Naive B cell (primary cell): Measurements from ENCODE around the gene KCNIP1. TPM values are rescaled to one million over a fixed set of nuclear protein-coding genes. Genes with fewer than 3 reads are reported as not detected.

Experiments
- ATAC-seq, 2 donors: fragments of 150-1000 bp; cut with Tn5 transposase; 2 replicates each; pipeline ENCODE4 v1.10.0; 2021; ENCODE audit warnings: low read depth in 2 of 2, mild to moderate bottlenecking in 2 of 2, moderate library complexity in 2 of 2
- DNase-seq: peaks from one replicate; pipeline ENCODE4 v3.0.0; 2022
- H3K27ac Mint-ChIP-seq, 6 donors: one replicate each; pipeline ENCODE4 v1.8.0; 2020 to 2022; ENCODE audit warnings: mild to moderate bottlenecking in 6 of 6, mixed read lengths in 6 of 6, moderate library complexity in 5 of 6, inconsistent platforms in 2 of 6
- H3K27me3 Mint-ChIP-seq, 3 donors: one replicate each; pipeline ENCODE4 v1.8.0; 2021 to 2022; ENCODE audit warnings: mixed read lengths in 3 of 3, mild to moderate bottlenecking in 1 of 3
- H3K36me3 Mint-ChIP-seq, 2 donors: one replicate each; pipeline ENCODE4 v1.8.0; 2020 to 2022; ENCODE audit warnings: mixed read lengths in 2 of 2, inconsistent platforms in 1 of 2, mild to moderate bottlenecking in 1 of 2
- H3K4me1 Mint-ChIP-seq, 3 donors: one replicate each; pipeline ENCODE4 v1.8.0; 2020 to 2022; ENCODE audit warnings: mixed read lengths in 3 of 3, inconsistent platforms in 1 of 3, mild to moderate bottlenecking in 1 of 3, moderate library complexity in 1 of 3
- H3K4me3 Mint-ChIP-seq, 8 donors: one replicate each; pipeline ENCODE4 v1.8.0; 2020 to 2022; ENCODE audit warnings: mild to moderate bottlenecking in 8 of 8, mixed read lengths in 8 of 8, moderate library complexity in 8 of 8, inconsistent platforms in 2 of 8
- H3K9me3 Mint-ChIP-seq, 7 donors: one replicate each; pipeline ENCODE4 v1.8.0; 2020 to 2022; ENCODE audit warnings: mixed read lengths in 7 of 7, mild to moderate bottlenecking in 5 of 7, inconsistent platforms in 2 of 7, moderate library complexity in 1 of 7
- polyA plus RNA-seq, 6 donors: library from polyadenylated mRNA; unstranded; fragments of 300-500 nt; fragmentation: Illumina TruSeq; gene quantifications; one replicate each; pipeline ENCODE4 v1.2.3, GENCODE V29; 2021; ENCODE audit warnings: low read depth in 6 of 6

KCNIP1 gene
- polyA plus RNA-seq, 6 donors from 2014 or later = not detected

DNA sequence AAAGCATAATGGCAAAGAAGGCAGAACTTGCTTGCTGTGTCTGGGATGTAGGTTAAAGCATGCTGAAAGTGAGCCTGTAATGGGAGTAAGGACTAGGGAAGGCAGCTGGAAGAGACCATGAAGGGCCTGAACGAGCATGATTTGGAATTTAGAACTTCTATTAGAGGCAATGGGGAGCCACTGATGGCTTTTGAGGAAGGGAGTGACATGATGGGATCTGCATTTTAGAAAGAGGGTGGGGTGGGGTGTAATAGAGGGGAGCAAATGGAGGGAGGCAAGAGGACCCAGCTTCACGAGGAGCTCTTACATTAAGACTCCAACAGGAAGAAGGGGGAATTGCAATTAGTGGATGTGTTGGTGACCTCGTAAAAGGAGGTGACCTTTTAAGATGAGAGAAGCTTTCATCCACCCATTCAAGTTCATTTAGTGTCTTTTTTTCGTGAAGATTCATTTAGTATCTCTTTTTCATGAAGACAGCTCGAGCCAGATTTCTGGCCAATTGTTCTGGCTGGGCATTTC lies 266.1 kb downstream of the KCNIP1 start:
- no peaks in the 10 kb centered on the region for H3K36me3 Mint-ChIP-seq
- no peak overlapping the region for H3K27ac Mint-ChIP-seq
- peaks cover 0 to 4% (median 0%) of the 10 kb centered on the region in 7 donors for H3K9me3 Mint-ChIP-seq
- peaks cover 0 to 3% (median 0%) of the 10 kb centered on the region in 3 donors for H3K4me1 Mint-ChIP-seq
- H3K4me3 Mint-ChIP-seq = no peak overlapping the region
- no peak for DNase-seq
- ATAC-seq = no peak
- peaks cover 4 to 32% (median 21%) of the 10 kb centered on the region in 3 donors for H3K27me3 Mint-ChIP-seq

DNA sequence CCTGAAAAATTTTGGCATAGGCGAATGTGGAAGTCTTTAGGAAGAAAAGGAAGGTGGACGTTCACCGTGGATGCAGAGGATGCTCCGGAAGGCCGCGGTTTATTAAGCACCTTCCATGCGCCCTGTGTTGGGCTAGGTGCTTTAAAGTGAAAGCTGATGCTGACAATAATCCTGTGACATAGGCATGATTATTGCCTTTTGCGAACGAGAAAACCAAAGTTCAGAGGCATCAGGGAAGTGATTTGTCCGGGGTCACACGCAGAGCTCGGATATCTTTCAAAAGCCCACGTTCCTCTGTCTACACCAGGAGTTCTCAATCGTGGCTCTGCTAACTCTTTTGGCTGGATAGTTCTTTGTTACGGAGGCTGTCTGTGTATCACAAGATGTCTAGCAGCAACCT lies 267.7 kb downstream of the KCNIP1 start:
- Mint-ChIP-seq H3K4me1 (peaks cover 0 to 13% (median 3%) of the 10 kb centered on the region in 3 donors), H3K9me3 (peaks cover 0 to 4% (median 0%) of the 10 kb centered on the region in 7 donors), H3K27ac (no peak overlapping the region), H3K36me3 (no peaks in the 10 kb centered on the region), H3K27me3 (peaks cover 4 to 32% (median 21%) of the 10 kb centered on the region in 3 donors), H3K4me3 (no peak overlapping the region)
- no peak for DNase-seq
- ATAC-seq = no peak

- no peak overlapping the region for H3K4me3 Mint-ChIP-seq
- peak overlapping the region in 1 of 6 donors; percentile 68 for H3K27ac Mint-ChIP-seq
- peaks cover 0 to 4% (median 0%) of the 10 kb centered on the region in 7 donors for H3K9me3 Mint-ChIP-seq
- H3K27me3 Mint-ChIP-seq = peaks cover 0 to 25% (median 21%) of the 10 kb centered on the region in 3 donors
- no peaks in the 10 kb centered on the region for H3K36me3 Mint-ChIP-seq
- ATAC-seq = no peak
- DNase-seq = no peak
- peaks cover 0 to 18% (median 3%) of the 10 kb centered on the region in 3 donors for H3K4me1 Mint-ChIP-seq
Observed at GRCh38 chr5:170773024-170773985, 269.5 kb downstream of the KCNIP1 start.

DNA sequence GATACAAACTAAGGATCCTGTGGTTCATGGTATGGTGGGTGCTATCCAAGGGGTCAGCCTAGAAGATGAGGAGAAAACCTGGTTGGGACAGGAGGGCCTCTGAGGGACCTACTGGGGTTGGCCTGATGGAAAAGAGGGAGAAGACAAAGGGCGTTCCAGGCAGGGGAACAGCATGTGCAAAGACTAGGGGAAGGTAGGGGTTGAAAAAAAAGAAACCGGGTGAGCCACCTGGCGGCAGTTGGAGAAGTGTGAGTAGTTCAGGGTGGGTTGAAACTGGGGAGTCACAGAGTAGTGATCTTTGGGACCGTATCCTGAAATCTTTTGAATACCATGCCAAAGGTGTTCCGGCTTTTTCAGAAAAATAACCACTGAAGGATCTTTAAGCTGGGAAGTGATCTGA lies 271.0 kb downstream of the KCNIP1 start:
- Mint-ChIP-seq H3K4me3 (no peak overlapping the region), H3K27ac (peak overlapping the region in 1 of 6 donors; percentile 47), H3K4me1 (peaks cover 0 to 18% (median 3%) of the 10 kb centered on the region in 3 donors), H3K9me3 (peaks cover 0 to 4% (median 0%) of the 10 kb centered on the region in 7 donors), H3K36me3 (no peaks in the 10 kb centered on the region), H3K27me3 (peaks cover 0 to 16% (median 15%) of the 10 kb centered on the region in 3 donors)
- DNase-seq = no peak
- ATAC-seq = no peak

DNA sequence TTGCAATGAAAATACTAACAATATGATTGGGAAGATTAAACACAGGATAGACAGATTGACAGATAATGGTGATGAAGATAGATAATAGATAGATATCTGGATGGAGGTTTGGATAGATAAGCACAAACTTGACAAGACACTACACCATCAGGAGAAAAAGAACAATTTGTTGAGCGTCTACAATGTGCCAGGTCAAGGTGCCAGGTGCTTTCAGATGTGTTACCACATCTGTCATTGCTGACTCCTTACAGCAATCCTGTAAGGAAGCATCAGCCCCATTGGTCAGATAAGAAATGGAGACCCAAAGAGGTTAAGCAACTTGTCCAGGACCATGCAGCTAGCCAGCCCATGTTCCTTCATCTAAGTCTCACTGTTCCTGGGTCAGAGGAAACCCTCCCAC lies 278.1 kb downstream of the KCNIP1 start:
- DNase-seq = no peak
- no peaks in the 10 kb centered on the region for H3K36me3 Mint-ChIP-seq
- H3K27ac Mint-ChIP-seq = no peak overlapping the region
- peaks cover 0 to 27% (median 5%) of the 10 kb centered on the region in 3 donors for H3K27me3 Mint-ChIP-seq
- ATAC-seq = no peak
- peaks cover 0 to under 1% (median 0%) of the 10 kb centered on the region in 3 donors for H3K4me1 Mint-ChIP-seq
- H3K9me3 Mint-ChIP-seq = peaks cover 0 to 2% (median 0%) of the 10 kb centered on the region in 7 donors
- H3K4me3 Mint-ChIP-seq = no peak overlapping the region

DNA sequence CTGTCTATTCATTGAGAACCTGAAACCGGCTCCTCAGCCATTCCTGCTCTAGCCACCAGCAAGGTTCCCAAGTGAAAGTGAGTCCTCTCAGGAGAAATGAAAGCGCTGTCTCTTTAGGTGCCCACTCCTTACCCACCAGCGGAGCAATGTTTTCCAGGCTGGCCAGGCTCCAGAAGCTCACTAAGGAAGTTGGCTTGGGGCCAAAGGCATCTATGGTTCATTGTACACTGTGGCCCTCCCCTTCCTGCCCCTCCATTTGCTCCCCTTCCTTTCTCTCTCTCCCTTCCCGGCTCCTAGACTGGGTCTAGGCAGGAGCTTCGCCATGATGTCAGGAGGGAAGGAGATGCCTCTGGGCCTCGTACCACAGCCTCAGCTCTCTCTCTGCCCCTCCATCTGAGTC lies 278.6 kb downstream of the KCNIP1 start:
- Mint-ChIP-seq H3K4me3 (no peak overlapping the region), H3K27ac (no peak overlapping the region), H3K27me3 (peaks cover 0 to 27% (median 5%) of the 10 kb centered on the region in 3 donors), H3K4me1 (no peaks in the 10 kb centered on the region), H3K9me3 (peaks cover 0 to 2% (median 0%) of the 10 kb centered on the region in 7 donors), H3K36me3 (no peaks in the 10 kb centered on the region)
- no peak for DNase-seq
- ATAC-seq = no peak

GRCh38 chr5:170783498-170784247 lies 279.9 kb downstream of the KCNIP1 start, which contains the start of gene GABRP:
TSS of gene GABRP (plus strand) at chr5:170783725. CDS start at chr5:170788616, 4,891 bp downstream.
- peaks cover 0 to 27% (median 5%) of the 10 kb centered on the region in 3 donors for H3K27me3 Mint-ChIP-seq
- H3K27ac Mint-ChIP-seq = no peak within 1 kb of the TSS
- no peak for ATAC-seq
- H3K4me1 Mint-ChIP-seq = no peaks in the 10 kb centered on the region
- H3K36me3 Mint-ChIP-seq = no peaks in the 10 kb centered on the region
- no peak within 1 kb of the TSS for H3K4me3 Mint-ChIP-seq
- no peak for DNase-seq
- peaks cover 0 to 2% (median 0%) of the 10 kb centered on the region in 7 donors for H3K9me3 Mint-ChIP-seq

DNA sequence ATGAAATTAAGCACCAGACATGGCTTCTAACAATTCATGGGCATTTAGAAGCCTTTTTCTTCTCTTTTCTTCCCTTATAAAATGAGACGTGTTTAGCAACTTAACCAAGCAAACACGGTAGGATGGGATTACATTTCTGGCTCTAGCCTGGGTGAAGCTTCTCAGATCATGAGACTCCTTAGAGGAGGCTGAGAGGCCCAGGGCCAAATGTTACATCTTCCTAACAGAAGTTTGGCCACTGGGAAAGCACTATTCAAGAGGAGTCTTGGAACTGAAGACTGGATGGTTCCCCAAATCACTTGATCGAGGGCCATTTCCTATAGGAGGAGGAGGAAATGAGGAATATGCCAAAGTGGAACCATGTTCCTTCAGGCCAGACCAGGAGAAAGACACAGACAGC lies 281.6 kb downstream of the KCNIP1 start:
- peaks cover 0 to 35% (median 11%) of the 10 kb centered on the region in 3 donors for H3K27me3 Mint-ChIP-seq
- H3K27ac Mint-ChIP-seq = peak overlapping the region in 1 of 6 donors; percentile 14
- H3K9me3 Mint-ChIP-seq = peaks cover 0 to 2% (median 0%) of the 10 kb centered on the region in 7 donors
- no peaks in the 10 kb centered on the region for H3K4me1 Mint-ChIP-seq
- DNase-seq (no peak), ATAC-seq (no peak)
- H3K36me3 Mint-ChIP-seq = no peaks in the 10 kb centered on the region
- H3K4me3 Mint-ChIP-seq = no peak overlapping the region

Other genes with a start within 250 kb of the KCNIP1 start
- 10 to 100 TPM in 2 of 6 donors, 1 to 10 TPM in 4; 2.9 to 28.7 (median 9.5) TPM for gene LCP2, start 206.2 kb upstream of the KCNIP1 start, polyA plus RNA-seq
- gene KCNMB1, start 114.7 kb upstream of the KCNIP1 start, polyA plus RNA-seq = not detected